ENCODE results near the gene ELMO3.
A peak's percentile ranks its signal among the peaks of the same experiment; 100 is the strongest.

Gene ELMO3

DNA sequence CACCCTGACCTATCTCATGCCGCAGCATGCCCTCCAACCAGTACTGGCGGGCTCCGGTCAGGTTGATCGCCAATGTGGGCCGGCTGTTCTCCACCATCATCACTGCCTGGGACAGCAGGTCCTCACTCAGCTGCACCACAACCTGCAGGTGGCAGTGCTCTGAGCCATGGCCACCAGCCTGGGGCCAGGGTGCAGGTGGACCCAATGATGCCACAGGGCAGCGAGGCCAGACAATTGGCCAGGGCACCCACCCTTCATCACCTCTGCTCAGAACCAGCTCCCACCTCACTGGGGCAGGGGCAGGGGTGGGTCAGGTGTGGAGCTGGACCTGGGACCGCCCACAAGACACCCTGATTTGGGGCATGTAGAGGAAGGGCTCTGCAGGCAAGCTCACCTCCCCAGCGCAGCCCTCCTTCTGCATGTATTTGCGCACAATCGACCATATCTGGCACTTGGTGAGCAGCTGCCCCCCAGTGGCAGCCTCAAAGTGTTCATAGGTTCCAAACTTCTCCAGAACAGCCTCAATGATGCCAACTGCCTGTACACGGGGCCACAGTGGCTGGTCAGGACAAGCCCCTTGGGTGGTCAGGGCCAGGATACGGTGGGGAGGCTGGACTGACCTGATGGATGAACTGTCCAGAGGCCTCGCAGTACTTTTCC lies 19.4 kb upstream of the ELMO3 start:
- no peak for DNase-seq (ENCODE audit: extremely low read depth in 1 of 2, low read depth in 1 of 2)

DNA sequence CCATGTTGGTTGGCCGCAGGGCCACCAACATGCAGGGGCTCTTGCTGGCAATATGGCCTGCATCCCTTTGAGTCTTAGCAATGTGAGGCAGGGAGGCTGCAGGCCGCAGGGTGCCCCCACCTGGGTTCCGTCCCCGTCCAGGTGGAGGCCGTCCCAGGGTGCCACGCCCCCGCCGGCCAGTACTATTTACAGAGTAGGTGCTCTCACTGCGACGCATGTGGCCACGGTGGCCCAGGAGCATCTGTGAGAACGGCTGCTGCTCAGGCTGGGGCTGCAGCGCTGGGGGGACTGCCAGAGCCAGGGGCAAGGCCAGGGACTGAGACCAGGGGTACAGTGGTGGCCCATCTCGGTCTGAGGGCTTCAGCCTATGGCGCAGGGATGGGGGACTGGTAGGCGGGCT lies 18.8 kb upstream of the ELMO3 start:
- no peak for DNase-seq (ENCODE audit: extremely low read depth in 1 of 2, low read depth in 1 of 2)

DNA sequence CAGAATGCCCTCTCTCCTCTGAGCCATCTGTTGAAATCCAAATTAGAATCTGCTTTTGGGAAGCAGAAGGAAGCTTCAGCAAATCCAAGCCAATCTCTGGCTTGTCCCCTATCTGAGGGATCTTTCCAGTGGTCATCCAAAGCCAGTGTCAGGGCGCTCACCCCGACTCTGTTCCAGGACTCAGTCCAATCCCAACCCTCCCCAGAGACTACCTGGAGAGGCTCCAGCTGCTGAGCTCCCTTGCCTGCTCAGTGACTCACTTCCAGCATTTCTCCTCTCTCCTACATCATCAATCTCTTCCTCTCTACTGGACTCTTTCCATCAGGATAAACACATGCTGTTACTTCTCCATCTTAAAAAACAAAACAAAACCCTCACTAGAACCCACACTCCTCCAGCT lies 17.6 kb upstream of the ELMO3 start:
- no peak for DNase-seq (ENCODE audit: extremely low read depth in 1 of 2, low read depth in 1 of 2)

DNA sequence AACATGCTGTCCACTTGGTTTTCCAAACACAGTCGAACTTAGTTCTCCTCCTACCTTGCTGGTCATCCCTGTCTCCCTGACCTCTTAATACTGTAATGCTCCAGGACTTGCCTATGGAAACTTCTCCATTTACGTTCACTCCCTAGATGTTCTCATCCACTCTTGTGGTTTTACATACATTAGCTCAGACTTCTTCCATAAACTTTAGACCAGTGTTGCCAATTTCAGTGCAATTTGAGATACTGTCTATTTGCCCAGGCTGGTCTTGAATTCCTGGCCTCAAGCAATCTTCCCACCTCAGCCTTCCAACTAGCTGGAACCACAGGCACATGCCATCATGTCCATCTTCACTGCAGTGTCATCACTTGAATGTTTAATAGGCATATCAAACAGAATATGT lies 16.6 kb upstream of the ELMO3 start:
- no peak for DNase-seq (ENCODE audit: extremely low read depth in 1 of 2, low read depth in 1 of 2)

- no peak for DNase-seq (ENCODE audit: extremely low read depth in 1 of 2, low read depth in 1 of 2)
Observed at GRCh38 chr16:67183284-67183626, 15.7 kb upstream of the ELMO3 start.

- DNase-seq (ENCODE audit: extremely low read depth in 1 of 2, low read depth in 1 of 2) = peak; percentile 84 to 89
Observed at GRCh38 chr16:67183627-67184452, 15.1 kb upstream of the ELMO3 start, which contains the start of gene MATCAP1. MATCAP1 (minus strand) TSS chr16:67183963; CDS start chr16:67180610, 3,353 bp downstream.

DNA sequence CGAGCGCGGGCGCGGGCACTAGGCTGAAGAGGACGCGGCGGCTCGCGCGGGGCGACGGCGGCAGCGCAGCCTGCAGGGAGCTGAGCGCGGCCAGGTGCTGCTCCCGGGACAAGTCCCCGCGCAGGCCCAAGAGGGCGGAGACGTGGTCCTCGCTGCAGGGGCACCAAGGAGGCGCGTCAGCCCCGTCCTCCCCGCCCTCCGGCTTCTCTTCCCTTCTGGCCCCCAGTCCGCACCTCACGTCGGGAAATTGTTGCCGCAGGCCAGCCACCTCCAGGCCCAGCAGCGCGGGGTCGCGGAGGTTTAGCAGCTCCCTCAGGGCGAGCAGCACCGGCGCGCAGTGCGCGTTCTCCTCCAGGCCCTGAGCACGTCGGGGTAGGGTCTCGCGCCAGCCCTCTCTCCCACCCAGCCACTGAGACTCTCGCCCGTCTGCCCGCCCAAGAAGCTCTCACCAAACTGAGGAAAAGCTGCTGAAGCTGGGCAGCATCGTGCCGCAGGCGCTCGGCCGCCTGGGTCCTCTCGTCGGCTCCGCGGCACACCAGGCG lies 14.4 kb upstream of the ELMO3 start:
- DNase-seq (ENCODE audit: extremely low read depth in 1 of 2, low read depth in 1 of 2) = no peak

DNA sequence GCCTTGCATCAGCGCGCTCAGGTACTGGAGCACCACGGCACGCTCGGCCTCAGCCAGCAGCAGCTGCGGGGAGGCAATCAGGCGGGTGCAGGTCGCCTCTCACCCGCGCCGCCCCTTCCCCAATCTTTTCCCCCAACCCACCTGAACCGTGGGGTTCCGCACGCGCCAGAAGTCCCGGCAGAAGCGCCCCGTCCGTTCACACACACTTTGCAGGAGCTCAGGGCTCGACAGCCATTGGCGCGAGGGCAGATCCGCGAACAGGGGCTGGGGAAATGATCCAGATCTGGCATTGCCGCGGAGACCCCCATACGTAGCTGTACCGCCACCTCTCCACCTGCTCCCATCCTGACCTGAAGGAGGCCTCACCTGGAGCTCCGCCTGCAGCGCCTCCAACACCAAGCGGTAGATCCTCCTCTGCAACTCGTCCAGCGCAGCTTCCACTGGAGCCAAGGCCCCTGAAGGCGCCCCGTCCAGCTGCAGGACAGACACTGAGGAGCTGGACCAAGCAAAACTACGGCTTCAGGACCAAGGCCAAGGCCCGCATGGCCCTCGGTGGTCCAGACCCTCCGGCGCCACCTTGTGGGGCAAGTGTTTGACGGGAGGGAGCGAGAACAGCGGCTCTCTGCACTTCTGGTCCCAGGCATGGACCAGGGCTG lies 13.8 kb upstream of the ELMO3 start:
- DNase-seq (ENCODE audit: extremely low read depth in 1 of 2, low read depth in 1 of 2) = peak; percentile 57 to 74

DNA sequence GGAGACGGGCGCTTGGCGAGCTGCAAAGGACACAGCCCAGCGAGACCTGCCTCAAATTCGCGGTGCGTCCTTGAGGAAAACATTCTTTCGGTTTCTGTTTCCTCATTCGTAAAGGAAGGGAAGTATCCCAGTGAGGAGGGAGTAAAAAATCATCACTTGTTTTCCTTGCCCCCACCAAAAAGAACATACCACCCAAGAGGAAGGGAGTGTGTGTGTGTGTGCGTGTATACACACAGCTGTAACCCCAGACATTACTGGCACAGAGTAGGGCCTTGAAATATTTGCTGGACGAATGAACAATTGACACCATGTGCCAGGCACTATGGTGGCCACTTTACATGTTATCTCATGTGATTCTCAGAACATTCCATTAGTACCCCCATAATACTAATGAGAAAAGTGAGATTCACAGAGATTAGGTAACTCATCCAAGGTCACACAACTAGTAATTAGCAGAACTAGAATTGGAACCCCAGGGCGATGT lies 13.2 kb upstream of the ELMO3 start:
- DNase-seq (ENCODE audit: extremely low read depth in 1 of 2, low read depth in 1 of 2) = no peak

GRCh38 chr16:67186550-67186950 lies 12.4 kb upstream of the ELMO3 start:
- DNase-seq (ENCODE audit: extremely low read depth in 1 of 2, low read depth in 1 of 2) = no peak

- no peak for DNase-seq (ENCODE audit: extremely low read depth in 1 of 2, low read depth in 1 of 2)
Observed at GRCh38 chr16:67187175-67187890, 11.6 kb upstream of the ELMO3 start.

DNA sequence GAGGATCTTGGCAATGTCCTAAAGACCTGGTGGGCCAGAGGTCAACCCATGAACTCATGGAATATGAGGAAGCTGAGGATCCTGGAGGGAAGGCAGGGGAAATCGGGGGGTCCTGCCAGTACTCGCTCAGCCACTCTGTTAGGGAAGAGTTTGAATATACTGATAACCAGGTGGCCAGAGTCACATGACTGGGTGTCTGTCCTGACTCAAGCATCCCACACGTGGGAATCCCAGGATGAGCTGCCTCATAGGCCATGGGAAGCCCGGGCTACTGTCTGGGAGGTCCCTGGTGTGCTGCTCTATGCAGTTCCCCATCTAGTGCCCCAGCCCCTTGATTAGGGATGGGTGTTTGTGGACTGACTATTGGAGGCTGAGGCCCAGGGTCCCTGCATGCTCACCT lies 10.6 kb upstream of the ELMO3 start:
- DNase-seq (ENCODE audit: extremely low read depth in 1 of 2, low read depth in 1 of 2) = no peak

GRCh38 chr16:67188798-67189197 lies 10.1 kb upstream of the ELMO3 start:
- DNase-seq (ENCODE audit: extremely low read depth in 1 of 2, low read depth in 1 of 2) = no peak

DNA sequence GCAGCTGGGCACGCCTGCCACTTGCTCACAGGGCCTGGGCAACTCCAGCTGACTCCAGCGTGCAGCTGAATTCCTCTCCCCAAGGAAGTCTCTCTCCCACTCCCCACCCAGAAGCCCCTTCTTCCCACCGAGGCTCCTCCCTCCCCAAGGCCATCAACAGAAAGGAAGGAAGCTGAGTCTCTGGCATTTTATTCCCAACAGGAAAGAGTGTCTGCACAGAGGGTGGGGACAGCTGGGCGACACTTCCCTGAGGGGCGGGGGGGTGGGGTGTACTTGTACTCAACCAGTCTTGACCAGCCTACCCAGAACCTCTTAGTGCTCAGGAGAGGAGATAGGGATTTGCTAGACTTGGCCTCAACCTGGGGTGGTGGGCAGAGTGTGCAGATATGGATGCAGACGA lies 8.9 kb upstream of the ELMO3 start, which contains the start of gene EXOC3L1:
TSS of gene EXOC3L1 (minus strand) at position 96 of the 400 bp plus-strand sequence. CDS start 460 bp downstream, outside the sequence.
- no peak for DNase-seq (ENCODE audit: extremely low read depth in 1 of 2, low read depth in 1 of 2)

- DNase-seq (ENCODE audit: extremely low read depth in 1 of 2, low read depth in 1 of 2) = no peak
Observed at GRCh38 chr16:67190448-67191399, 8.2 kb upstream of the ELMO3 start.

DNA sequence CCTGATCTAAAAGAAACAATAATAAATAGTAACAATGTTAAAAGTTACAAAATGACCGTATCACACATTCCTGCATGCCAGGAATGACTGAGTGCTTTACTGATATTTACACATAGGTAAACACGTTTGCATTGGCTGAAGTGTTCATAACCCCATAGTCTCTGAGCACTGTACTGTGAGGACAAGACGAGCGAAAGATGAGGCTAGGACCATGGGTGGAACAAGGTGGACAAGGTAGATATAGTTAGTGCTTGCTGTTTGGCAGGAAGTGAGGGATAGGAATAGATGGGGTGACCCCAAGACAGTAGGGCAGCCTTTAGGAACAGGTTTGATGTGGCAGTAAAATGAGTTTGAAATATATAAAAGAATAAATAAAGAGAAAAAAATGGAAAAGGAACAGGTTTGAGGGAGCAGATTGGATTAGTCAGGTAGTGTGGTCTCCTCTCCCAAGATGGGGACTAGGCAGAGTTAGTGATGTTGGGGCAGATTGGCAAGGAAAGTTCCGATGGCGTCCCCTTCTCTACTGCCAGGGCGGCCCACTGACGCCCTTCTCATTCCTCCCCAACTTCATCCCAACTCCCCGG lies 7.4 kb upstream of the ELMO3 start:
- DNase-seq (ENCODE audit: extremely low read depth in 1 of 2, low read depth in 1 of 2) = no peak

DNA sequence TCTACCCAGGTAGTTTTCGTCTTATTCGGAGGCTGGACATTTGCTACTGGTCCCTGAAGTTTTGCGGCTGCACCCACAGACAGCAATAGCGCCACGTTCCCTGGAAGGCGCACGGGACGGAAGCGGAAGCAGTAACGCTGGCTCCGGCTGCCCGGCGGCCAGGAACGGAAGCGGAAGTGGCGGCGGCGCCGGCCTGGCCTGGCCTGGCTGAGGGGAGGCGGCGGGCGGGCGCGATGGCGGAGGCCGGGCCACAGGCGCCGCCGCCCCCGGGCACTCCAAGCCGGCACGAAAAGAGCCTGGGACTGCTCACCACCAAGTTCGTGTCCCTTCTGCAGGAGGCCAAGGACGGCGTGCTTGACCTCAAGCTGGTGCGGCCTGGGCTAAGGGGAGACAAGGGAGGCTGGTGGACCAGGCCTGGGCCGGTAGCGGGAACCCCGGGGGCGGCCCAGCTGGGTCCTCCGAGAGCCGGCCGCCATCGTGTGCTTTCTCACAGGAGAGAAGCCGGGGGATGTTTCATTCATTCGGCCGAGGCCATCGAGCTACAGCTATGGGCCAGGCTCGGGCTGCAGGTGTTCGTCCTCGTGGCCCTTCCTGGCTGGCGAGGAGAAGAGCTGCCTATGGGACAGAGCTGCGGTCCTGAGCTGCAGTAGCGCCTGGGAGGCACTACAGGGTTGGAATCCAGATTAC lies 6.8 kb upstream of the ELMO3 start, which contains the start of gene E2F4:
TSS of gene E2F4 (plus strand) at position 161 of the 687 bp plus-strand sequence. CDS start at position 234, 73 bp downstream.
- peak; percentile 61 to 76 for DNase-seq (ENCODE audit: extremely low read depth in 1 of 2, low read depth in 1 of 2)

GRCh38 chr16:67192781-67193361 lies 6.1 kb upstream of the ELMO3 start:
- DNase-seq (ENCODE audit: extremely low read depth in 1 of 2, low read depth in 1 of 2) = no peak

Data from activated CD8-positive, alpha-beta memory T cell treated with anti-CD3 and anti-CD28 coated beads for 1 hour (primary cell).